ENCODE measurements around the gene BDKRB2.

BDKRB2 gene

DNA sequence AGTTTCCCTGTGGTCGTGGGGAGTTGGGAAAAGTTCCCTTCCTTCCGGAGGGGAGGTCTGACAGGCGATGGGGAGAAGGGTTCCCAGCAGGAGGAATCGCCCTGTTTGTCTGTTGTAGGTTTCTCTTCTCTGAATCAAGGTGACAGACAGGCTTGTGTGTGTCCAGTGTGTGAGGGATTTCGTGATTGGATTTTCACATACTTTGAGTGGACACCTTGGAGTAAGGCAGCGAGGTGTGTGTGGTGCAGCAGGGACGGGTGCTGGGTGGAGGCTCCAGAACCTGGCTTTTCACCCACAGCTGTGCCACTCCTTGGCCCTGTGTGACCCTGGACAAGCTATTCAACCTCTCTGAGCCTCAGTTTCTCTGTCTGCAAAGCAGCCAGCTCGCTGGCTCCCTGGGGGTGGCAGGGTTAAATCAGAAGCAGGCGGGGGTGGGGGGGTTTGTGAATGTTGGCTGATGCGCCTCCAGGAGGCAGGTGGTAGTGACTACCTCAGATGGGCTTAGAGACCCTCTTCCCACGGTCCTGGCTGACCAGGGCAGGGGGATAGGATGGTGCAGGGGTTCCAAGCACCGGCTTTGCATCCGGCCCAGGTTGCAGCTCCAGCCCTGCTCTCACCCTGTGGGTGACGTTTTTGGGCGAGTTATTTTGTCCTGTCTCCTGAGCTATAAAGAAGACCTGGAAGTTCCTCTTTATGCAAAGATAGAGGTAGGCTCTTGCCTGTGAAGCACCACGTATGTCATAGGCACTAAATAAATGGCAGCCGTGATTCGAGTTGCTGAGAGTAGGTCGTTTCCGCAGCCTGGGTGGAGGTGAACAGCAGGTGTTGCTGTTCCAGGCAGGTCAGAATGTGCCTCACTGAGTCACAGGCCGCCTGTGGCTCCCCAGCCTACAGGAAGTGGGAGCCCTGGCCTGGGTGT is 679 bp downstream of the BDKRB2 start:
- no peak overlapping the region for H3K4me3 ChIP-seq (IDR thresholded peaks at IDR 0.05; ENCODE audit: insufficient read depth, low read depth, low read length)
- H4K20me1 ChIP-seq (ENCODE audit: insufficient read depth): no peaks in the 10 kb centered on the region
- H3K36me3 ChIP-seq (ENCODE audit: insufficient read depth): no peaks in the 10 kb centered on the region
- H2AFZ ChIP-seq (ENCODE audit: low read depth): no peak overlapping the region
- H3K9ac ChIP-seq: no peak overlapping the region
- TF ChIP-seq, protein P1, sequence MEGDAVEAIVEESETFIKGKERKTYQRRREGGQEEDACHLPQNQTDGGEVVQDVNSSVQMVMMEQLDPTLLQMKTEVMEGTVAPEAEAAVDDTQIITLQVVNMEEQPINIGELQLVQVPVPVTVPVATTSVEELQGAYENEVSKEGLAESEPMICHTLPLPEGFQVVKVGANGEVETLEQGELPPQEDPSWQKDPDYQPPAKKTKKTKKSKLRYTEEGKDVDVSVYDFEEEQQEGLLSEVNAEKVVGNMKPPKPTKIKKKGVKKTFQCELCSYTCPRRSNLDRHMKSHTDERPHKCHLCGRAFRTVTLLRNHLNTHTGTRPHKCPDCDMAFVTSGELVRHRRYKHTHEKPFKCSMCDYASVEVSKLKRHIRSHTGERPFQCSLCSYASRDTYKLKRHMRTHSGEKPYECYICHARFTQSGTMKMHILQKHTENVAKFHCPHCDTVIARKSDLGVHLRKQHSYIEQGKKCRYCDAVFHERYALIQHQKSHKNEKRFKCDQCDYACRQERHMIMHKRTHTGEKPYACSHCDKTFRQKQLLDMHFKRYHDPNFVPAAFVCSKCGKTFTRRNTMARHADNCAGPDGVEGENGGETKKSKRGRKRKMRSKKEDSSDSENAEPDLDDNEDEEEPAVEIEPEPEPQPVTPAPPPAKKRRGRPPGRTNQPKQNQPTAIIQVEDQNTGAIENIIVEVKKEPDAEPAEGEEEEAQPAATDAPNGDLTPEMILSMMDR (conservative IDR thresholded peaks at IDR 0.05; ENCODE audit: low read depth, low read length): no peak
- no peaks in the 10 kb centered on the region for H3K79me2 ChIP-seq (ENCODE audit: insufficient read depth, low read depth)
- no peak overlapping the region for H3K27ac ChIP-seq
- no peaks in the 10 kb centered on the region for H3K4me1 ChIP-seq (ENCODE audit: low read depth, poor library complexity, severe bottlenecking)
- no peaks in the 10 kb centered on the region for H3K27me3 ChIP-seq (ENCODE audit: insufficient read depth, low read depth)
- H3K4me2 ChIP-seq: no peak overlapping the region

DNA sequence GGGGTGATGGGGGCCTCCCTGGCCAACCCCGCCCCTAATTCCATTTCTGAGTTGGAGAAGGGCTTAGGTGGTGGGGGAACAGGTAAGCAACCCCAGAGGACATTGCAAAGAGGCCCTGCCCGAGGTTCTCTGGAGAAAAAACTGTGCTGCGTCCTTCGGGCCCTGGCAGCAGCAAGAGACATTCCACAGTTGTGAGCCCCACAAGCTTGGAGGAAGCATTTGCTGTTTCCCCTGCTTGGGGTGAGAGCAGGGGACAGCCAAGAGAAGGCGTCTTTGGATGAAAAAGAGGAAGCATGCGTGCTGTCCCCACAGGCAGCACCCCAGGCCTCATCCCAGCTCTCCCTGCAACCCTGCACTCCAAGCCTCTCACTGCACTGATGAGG is 1.3 kb downstream of the BDKRB2 start:
- no peaks in the 10 kb centered on the region for H3K27me3 ChIP-seq (ENCODE audit: insufficient read depth, low read depth)
- H3K9ac ChIP-seq: no peak overlapping the region
- no peak overlapping the region for H3K4me3 ChIP-seq (IDR thresholded peaks at IDR 0.05; ENCODE audit: insufficient read depth, low read depth, low read length)
- H4K20me1 ChIP-seq (ENCODE audit: insufficient read depth): no peaks in the 10 kb centered on the region
- TF ChIP-seq, protein P1 (conservative IDR thresholded peaks at IDR 0.05; ENCODE audit: low read depth, low read length): no peak
- no peak overlapping the region for H2AFZ ChIP-seq (ENCODE audit: low read depth)
- H3K36me3 ChIP-seq (ENCODE audit: insufficient read depth): no peaks in the 10 kb centered on the region
- no peak overlapping the region for H3K27ac ChIP-seq
- no peak overlapping the region for H3K4me2 ChIP-seq
- no peaks in the 10 kb centered on the region for H3K79me2 ChIP-seq (ENCODE audit: insufficient read depth, low read depth)
- H3K4me1 ChIP-seq (ENCODE audit: low read depth, poor library complexity, severe bottlenecking): no peaks in the 10 kb centered on the region

DNA sequence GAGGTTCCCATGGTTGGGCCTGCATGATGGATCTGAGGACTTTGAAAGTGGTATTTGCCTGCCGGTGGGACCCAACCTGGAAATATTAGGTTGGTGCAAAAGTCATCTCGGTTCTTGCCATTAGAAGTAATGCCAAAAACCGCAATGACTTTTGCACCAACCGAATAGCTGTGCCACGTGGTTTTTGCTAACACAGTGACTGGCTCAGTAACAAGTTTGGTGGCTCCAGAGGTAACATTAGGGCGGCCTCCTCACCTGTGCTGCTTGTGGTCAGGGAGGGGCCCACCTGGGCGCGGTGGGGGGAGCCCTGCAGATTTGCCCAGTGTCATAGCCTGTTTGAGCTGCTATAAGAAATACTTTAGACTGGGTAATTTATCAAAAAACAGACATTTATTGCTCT is 1.8 kb downstream of the BDKRB2 start:
- Histone ChIP-seq H3K4me1 (ENCODE audit: low read depth, poor library complexity, severe bottlenecking) (no peaks in the 10 kb centered on the region), H3K4me3 (IDR thresholded peaks at IDR 0.05; ENCODE audit: insufficient read depth, low read depth, low read length) (no peak overlapping the region), H4K20me1 (ENCODE audit: insufficient read depth) (no peaks in the 10 kb centered on the region), H2AFZ (ENCODE audit: low read depth) (no peak overlapping the region), H3K27ac (no peak overlapping the region), H3K79me2 (ENCODE audit: insufficient read depth, low read depth) (no peaks in the 10 kb centered on the region), H3K36me3 (ENCODE audit: insufficient read depth) (no peaks in the 10 kb centered on the region), H3K4me2 (no peak overlapping the region), H3K9ac (no peak overlapping the region), H3K27me3 (ENCODE audit: insufficient read depth, low read depth) (no peaks in the 10 kb centered on the region)
- TF ChIP-seq, protein P1 (conservative IDR thresholded peaks at IDR 0.05; ENCODE audit: low read depth, low read length): no peak

DNA sequence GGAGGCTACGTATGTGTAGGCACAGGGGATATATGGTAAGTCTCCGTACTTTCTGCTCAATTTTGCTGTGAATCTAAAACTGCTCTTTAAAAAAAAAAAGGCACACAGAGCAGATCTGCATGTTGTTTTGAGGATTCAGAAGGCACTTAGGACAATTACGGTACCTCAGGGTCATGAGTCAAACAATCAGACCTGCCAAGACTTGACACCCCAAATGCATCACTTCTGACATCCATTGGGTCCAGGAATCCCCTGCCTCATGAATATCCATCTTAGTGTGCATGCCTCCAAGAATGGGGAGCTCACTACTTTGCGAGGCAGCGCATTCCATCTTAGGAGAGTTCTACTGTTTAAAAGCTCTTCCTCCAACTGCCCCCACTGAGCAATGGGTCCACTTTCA is 3.0 kb downstream of the BDKRB2 start:
- Histone ChIP-seq H3K79me2 (ENCODE audit: insufficient read depth, low read depth) (no peaks in the 10 kb centered on the region), H3K9ac (no peak overlapping the region), H3K4me3 (IDR thresholded peaks at IDR 0.05; ENCODE audit: insufficient read depth, low read depth, low read length) (no peak overlapping the region), H4K20me1 (ENCODE audit: insufficient read depth) (no peaks in the 10 kb centered on the region), H3K27me3 (ENCODE audit: insufficient read depth, low read depth) (no peaks in the 10 kb centered on the region), H3K36me3 (ENCODE audit: insufficient read depth) (no peaks in the 10 kb centered on the region), H2AFZ (ENCODE audit: low read depth) (no peak overlapping the region), H3K4me1 (ENCODE audit: low read depth, poor library complexity, severe bottlenecking) (no peaks in the 10 kb centered on the region), H3K4me2 (no peak overlapping the region), H3K27ac (no peak overlapping the region)
- TF ChIP-seq, protein P1 (conservative IDR thresholded peaks at IDR 0.05; ENCODE audit: low read depth, low read length): no peak

Measured in KMS-11 (cell line).